Epithelial cell of proximal tubule (primary cell): ENCODE data around the gene MXD4. TPM values are rescaled to one million over a fixed set of nuclear protein-coding genes. Genes with fewer than 3 reads are reported as not detected.

ENCODE experiments used
- DNase-seq: peaks from one replicate; pipeline ENCODE4 v3.0.0-alpha.2; 2011; ENCODE audit warnings: low read depth
- H3K4me3 ChIP-seq: 2 replicates; pipeline ENCODE4 v1.5.1; 2011; ENCODE audit warnings: low read depth, mild to moderate bottlenecking, low read length
- total RNA-seq: library from RNA; depleted of rRNA; stranded (reverse); fragments of >200 nt; gene quantifications from 2 replicates; pipeline ENCODE4 v1.2.3, GENCODE V29; 2015
- TF ChIP-seq, protein P1 (sequence below): conservative IDR thresholded peaks from 2 replicates; pipeline ENCODE4 v1.5.1; 2012; ENCODE audit warnings: low read depth, mild to moderate bottlenecking, low read length

MXD4 gene
- total RNA-seq, 1 donor from 2014 or later, result 26.9 TPM

DNA sequence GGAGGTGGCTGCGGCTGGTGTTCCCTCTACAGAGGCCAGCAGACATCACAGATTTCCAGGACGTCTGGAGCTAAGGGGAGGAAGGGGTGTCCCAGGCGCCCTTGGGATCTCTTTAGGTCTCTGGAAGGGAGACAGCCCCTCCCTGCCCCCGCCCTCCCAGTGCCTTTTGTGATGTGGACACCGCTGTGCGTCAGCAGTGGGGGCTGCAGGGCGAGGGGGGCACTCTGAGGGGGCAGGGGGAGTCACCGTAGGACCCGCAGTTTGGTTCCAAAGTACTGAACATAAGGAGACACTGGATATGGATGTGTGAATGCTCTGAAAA, 25.6 kb upstream of the MXD4 start:
- no peak for DNase-seq
- no peak overlapping the region for H3K4me3 ChIP-seq
- TF ChIP-seq, protein P1, sequence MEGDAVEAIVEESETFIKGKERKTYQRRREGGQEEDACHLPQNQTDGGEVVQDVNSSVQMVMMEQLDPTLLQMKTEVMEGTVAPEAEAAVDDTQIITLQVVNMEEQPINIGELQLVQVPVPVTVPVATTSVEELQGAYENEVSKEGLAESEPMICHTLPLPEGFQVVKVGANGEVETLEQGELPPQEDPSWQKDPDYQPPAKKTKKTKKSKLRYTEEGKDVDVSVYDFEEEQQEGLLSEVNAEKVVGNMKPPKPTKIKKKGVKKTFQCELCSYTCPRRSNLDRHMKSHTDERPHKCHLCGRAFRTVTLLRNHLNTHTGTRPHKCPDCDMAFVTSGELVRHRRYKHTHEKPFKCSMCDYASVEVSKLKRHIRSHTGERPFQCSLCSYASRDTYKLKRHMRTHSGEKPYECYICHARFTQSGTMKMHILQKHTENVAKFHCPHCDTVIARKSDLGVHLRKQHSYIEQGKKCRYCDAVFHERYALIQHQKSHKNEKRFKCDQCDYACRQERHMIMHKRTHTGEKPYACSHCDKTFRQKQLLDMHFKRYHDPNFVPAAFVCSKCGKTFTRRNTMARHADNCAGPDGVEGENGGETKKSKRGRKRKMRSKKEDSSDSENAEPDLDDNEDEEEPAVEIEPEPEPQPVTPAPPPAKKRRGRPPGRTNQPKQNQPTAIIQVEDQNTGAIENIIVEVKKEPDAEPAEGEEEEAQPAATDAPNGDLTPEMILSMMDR, result no peak

DNA sequence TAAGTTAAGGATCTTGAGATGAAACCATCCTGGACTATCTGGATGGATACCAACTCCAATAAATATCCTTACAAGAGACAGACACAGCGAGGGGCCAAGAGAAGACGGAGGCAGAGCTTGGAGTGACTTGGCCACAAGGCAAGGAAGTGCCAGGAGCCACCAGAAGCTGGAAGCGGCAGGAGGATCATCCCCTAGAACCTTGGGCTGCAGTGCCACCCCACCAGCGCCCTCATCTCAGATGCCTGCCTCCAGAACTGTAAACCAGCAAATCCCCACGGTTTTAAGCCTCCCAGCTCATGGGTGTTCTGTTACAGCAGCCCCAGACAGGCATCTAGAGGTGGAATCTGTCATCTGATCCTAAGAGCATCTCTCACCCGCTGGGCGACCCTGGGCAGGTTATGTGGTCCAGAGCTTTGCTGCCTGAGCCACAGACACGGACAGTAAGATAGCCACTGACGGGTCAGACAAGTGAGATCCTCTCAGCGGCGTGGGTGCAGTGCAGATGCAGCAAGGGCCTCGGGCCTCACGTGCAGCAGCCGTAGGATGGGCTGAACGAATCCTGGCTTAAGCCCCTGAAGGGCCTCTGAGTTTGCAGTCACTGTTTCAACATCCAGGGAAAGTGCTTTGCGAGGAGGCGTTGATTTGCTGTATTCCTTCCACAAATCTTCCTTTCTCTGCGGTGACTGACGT, 25.1 kb upstream of the MXD4 start:
- DNase-seq, result no peak
- TF ChIP-seq, protein P1, result no peak
- no peak overlapping the region for H3K4me3 ChIP-seq

DNA sequence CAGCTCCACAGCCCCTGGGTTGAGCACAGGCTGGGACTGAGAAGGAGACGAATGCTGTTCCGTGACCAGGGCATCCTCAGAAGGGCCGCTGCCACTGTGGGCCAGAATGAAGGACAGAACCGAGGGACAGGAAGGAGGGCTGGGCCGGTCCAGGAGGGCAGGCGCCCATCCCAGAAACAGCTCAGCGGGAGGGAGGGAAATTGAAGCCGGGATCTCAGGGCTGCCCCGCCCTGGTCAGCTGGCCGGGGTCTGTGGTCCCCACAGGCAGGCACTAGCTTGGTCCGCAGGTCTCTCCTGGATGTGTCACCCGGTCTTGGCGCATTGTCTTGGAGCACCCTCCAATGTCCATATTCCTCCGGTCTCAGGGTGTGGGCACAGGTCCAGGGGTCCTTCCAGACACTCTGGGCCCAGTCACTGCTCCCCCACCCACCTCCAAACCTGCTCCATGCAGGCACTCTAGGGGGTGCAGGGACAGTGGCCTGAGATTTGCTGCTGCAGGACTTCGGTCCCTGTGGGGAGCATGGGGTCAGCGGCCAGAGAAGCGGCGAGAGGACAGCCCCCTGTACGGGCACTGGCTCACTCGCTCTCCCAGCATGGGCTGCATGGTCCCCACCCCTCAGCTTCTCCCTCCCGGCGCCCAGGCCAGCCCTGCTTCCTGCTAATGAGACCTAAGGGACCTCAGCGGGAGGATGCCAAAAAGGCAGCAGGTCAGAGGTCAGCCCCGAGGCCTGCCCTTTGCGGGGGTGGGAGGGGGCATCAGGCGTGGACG, 23.9 kb upstream of the MXD4 start:
- no peak overlapping the region for H3K4me3 ChIP-seq
- TF ChIP-seq, protein P1, result no peak
- DNase-seq, result no peak

DNA sequence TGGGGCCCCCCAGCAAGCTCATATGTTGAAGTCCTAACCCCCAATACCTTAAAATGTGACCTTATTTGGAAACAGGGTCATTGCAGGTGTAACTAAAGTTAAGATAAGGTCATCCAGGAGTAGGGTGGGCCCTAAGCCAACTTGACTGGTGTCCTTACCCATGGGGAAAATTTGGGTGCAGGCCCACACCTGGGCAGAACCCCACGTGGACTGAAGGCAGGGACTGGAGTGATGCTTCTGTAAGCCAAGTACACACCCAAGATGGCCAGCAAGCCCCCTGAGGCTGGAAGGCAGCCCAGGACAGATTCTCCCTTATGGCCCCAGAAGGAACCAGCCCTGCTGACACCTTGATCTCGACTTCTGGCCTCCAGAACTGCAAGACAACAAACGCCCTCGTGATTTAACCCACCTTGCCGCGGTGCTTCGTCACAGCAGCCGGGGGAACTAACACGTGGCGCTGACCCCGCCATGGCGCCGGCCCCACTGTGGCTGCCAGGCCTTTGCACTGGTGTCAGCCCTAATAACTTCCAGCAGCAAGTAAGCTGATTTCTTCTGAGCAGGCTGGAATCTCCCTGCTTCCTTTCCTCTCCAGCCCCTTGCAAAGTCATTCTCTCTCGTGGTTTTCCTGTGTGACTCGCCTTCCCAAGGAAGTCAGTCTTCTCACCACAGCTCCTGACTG, 23.2 kb upstream of the MXD4 start:
- H3K4me3 ChIP-seq, result no peak overlapping the region
- TF ChIP-seq, protein P1, result no peak
- DNase-seq, result no peak

DNA sequence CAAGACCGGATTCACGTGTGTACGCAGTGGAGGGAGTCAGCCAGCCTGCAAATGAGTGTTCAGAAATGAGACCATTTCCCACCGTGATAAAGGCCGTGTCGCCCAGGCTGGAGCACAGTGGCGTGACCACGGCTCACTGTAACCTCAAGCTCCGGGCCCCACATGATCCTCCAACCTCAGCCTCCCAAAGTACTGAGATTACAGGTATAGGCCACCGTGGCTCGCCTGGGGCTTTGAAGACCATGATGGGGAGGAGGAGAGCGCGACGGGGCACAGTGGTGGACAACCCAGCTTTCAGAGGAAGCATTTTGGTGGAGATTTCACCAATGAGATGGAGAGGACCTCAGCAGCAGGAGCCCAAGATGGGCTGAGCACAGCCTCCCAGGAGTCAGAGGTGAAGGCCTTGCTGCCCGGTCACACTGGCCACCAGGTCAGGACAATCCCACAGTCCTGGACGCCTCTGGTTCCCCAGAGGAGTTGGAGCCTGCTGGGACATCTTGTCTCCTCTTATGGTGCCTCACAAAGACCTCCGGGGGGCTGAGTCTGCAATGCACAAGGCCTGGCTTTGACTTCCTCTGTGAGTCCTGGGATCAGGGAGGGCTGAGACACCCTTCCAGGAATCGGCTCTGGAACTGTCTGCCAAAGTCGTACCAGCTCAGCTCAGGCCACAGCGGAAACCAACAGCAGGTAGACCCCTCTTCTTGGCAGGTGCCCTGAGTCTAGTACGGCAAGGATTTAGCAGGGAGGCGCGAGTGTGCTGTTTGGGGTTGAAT, 22.4 kb upstream of the MXD4 start:
- H3K4me3 ChIP-seq, result no peak overlapping the region
- DNase-seq, result no peak
- TF ChIP-seq, protein P1, result no peak

DNA sequence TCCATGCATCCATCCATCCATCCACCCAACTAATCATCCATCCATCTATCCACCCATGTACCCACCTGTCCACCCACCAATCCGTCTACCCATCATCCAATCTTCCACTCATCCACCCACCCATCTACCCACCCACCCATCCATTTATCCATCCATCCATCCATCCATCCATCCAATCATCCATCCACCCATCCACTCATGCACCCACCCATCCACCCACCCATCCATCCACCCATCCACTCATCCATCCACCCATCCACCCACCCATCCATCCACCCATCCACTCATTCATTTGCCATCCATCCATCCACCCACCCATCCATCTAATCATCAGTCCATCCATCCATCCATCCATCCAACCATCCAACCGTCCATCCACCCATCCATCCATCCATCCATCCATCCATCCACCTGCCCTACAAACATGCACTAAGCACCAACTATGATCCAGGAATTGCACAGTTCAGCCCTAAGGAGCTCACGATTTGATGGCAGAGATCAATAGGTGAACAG, 21.3 kb upstream of the MXD4 start:
- TF ChIP-seq, protein P1, result no peak
- no peak for DNase-seq
- no peak overlapping the region for H3K4me3 ChIP-seq
